Choroid plexus epithelial cell (primary cell): ENCODE measurements around the gene IL12A.
A peak's percentile ranks its signal among the peaks of the same experiment; 100 is the strongest.

ENCODE experiments used
- DNase-seq: peaks from one replicate; pipeline ENCODE4 v3.0.0-alpha.2; 2010; ENCODE audit warnings: low read depth
- H3K4me3 ChIP-seq: 2 replicates; pipeline ENCODE4 v1.5.1; 2011; ENCODE audit warnings: low read depth, mild to moderate bottlenecking, control low read depth, low read length, moderate library complexity
- CTCF ChIP-seq: conservative IDR thresholded peaks from 2 replicates; pipeline ENCODE4 v1.5.1; 2011; ENCODE audit warnings: low read depth, mild to moderate bottlenecking, control low read depth, inconsistent platforms, low read length, moderate library complexity

Gene IL12A

GRCh38 chr3:160001850-160002623, 13.4 kb downstream of the IL12A start:
- DNase-seq: no peak
- no peak for TF ChIP-seq CTCF

DNA sequence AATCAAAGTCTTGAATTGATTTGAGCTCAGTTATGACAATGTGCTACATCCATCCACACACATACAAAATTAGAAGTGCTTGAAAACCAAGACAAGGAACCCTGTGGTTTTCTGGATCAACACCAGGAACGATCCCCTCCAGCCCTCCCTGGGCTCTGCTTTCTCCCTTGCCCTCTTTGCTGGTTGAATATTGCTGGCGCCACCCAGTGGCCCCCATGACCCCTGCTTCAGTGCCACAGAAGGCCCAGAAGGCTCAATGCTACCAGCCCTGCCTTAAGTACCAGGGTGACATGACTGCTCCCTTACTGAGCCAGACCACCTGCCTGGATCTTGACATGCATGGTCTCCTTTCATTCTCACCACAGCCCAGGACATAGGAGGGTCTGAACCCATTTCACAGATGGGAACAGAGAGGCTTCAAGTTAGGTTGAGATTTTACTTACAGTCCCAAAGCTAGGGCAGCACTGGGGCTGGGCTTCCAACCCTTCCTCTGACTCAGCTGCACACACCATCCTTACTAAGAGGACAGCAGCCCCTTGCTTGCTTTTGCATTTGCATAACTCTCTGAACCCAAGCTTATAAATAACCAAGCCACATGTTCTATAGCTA, 15.0 kb downstream of the IL12A start:
- TF ChIP-seq CTCF: peak; percentile 54
- peak; percentile 62 for DNase-seq
- H3K4me3 ChIP-seq: no peak overlapping the region

More at GRCh38 chr3:160001850-160002623, 13.4 kb downstream of the IL12A start:
- H3K4me3 ChIP-seq: no peak overlapping the region

- no peak for DNase-seq
- no peak for TF ChIP-seq CTCF
- H3K4me3 ChIP-seq: no peak overlapping the region
Observed at GRCh38 chr3:160005004-160005403, 16.4 kb downstream of the IL12A start.

- peak; percentile 90 for DNase-seq
- TF ChIP-seq CTCF: peak; percentile 99
- H3K4me3 ChIP-seq: no peak overlapping the region
Observed at GRCh38 chr3:160006282-160007163, 17.9 kb downstream of the IL12A start.

DNA sequence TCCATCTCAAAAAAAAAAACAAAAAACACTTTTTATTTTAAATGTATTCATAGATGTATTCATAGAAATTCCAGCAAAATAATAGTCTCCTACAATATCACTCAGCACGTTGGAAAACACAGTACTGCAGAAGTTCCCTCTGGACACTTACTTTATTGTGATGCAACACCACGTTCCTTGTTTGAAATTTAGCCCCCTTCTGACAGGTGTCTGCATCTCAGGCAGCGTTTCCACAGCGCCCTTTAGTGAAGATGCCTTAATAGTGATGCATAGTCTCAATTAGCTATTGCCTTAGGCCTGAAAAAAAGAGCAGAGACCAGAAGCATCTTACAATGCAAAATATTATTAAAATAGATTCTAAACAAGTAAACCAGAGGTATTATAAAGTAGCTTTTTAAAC, 20.3 kb downstream of the IL12A start:
- DNase-seq: no peak
- TF ChIP-seq CTCF: no peak
- H3K4me3 ChIP-seq: no peak overlapping the region

GRCh38 chr3:160009525-160009924, 20.9 kb downstream of the IL12A start:
- no peak overlapping the region for H3K4me3 ChIP-seq
- no peak for TF ChIP-seq CTCF
- no peak for DNase-seq
